Measurements from ENCODE around the gene ARV1. TPM values are rescaled to one million over a fixed set of nuclear protein-coding genes. Genes with fewer than 3 reads are reported as not detected.

ARV1 gene
- total and polyA plus RNA-seq, 10 of the 15 experiments (the other 5 are each of a cell fraction or from before 2014, with no cell fraction given): 23.2 to 55.1 (median 35.6) TPM

- TF ChIP-seq, protein P1, sequence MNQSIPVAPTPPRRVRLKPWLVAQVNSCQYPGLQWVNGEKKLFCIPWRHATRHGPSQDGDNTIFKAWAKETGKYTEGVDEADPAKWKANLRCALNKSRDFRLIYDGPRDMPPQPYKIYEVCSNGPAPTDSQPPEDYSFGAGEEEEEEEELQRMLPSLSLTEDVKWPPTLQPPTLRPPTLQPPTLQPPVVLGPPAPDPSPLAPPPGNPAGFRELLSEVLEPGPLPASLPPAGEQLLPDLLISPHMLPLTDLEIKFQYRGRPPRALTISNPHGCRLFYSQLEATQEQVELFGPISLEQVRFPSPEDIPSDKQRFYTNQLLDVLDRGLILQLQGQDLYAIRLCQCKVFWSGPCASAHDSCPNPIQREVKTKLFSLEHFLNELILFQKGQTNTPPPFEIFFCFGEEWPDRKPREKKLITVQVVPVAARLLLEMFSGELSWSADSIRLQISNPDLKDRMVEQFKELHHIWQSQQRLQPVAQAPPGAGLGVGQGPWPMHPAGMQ (IDR thresholded peaks at IDR 0.05; ENCODE audit: borderline replicate concordance): no peak
- peak; percentile 82 for TF ChIP-seq CHD2 (IDR thresholded peaks at IDR 0.05; ENCODE audit: borderline replicate concordance, low read depth, low read length)
- TF ChIP-seq HDGF (IDR thresholded peaks at IDR 0.05): peak; percentile 84
- TF ChIP-seq SIN3A (IDR thresholded peaks at IDR 0.05; ENCODE audit: low read depth, low read length): peak; percentile 80; the same call in 1 of the 2 replicates
- no peak; the same call in 1 of the 2 replicates for TF ChIP-seq E2F4 (IDR thresholded peaks at IDR 0.05; ENCODE audit: low read depth, low read length)
- TF ChIP-seq ETV6 (conservative IDR thresholded peaks at IDR 0.05 in 1 of 2, IDR thresholded peaks at IDR 0.05 in 1 of 2; ENCODE audit: borderline replicate concordance in 1 of 2, low read depth in 1 of 2): 0 out of 4 replicates have a peak, but pooled peaks of 1 of the 2 experiments have one; percentile 32
- no peak for TF ChIP-seq NFIC (IDR thresholded peaks at IDR 0.05; ENCODE audit: low read depth, low read length)
- peak; percentile 75; the same call in 1 of the 2 replicates for TF ChIP-seq SMAD5 (IDR thresholded peaks at IDR 0.05; ENCODE audit: low read depth)
- TF ChIP-seq CTCF (IDR thresholded peaks at IDR 0.05 in 2 of 3, conservative IDR thresholded peaks at IDR 0.05 in 1 of 3; ENCODE audit: control insufficient read depth in 2 of 3, extremely low read depth in 1 of 3, insufficient read depth in 1 of 3, low read depth in 3 of 3, low read length in 3 of 3): peak; percentile 56 to 80 (median 64); a peak in 4 of 6 replicates
- TF ChIP-seq, protein P2, sequence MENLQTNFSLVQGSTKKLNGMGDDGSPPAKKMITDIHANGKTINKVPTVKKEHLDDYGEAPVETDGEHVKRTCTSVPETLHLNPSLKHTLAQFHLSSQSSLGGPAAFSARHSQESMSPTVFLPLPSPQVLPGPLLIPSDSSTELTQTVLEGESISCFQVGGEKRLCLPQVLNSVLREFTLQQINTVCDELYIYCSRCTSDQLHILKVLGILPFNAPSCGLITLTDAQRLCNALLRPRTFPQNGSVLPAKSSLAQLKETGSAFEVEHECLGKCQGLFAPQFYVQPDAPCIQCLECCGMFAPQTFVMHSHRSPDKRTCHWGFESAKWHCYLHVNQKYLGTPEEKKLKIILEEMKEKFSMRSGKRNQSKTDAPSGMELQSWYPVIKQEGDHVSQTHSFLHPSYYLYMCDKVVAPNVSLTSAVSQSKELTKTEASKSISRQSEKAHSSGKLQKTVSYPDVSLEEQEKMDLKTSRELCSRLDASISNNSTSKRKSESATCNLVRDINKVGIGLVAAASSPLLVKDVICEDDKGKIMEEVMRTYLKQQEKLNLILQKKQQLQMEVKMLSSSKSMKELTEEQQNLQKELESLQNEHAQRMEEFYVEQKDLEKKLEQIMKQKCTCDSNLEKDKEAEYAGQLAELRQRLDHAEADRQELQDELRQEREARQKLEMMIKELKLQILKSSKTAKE (IDR thresholded peaks at IDR 0.05; ENCODE audit: low read depth, poor library complexity, severe bottlenecking): peak; percentile 23
- TF ChIP-seq, protein P3, sequence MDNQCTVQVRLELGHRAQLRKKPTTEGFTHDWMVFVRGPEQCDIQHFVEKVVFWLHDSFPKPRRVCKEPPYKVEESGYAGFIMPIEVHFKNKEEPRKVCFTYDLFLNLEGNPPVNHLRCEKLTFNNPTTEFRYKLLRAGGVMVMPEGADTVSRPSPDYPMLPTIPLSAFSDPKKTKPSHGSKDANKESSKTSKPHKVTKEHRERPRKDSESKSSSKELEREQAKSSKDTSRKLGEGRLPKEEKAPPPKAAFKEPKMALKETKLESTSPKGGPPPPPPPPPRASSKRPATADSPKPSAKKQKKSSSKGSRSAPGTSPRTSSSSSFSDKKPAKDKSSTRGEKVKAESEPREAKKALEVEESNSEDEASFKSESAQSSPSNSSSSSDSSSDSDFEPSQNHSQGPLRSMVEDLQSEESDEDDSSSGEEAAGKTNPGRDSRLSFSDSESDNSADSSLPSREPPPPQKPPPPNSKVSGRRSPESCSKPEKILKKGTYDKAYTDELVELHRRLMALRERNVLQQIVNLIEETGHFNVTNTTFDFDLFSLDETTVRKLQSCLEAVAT (IDR thresholded peaks at IDR 0.05): peak; percentile 81
- peak; percentile 97 for TF ChIP-seq CREM (IDR thresholded peaks at IDR 0.05; ENCODE audit: low read depth)
- TF ChIP-seq MXI1 (IDR thresholded peaks at IDR 0.05; ENCODE audit: low read depth, low read length): peak; percentile 91
- peak; percentile 63; the same call in 2 of the 3 replicates for TF ChIP-seq POU2F2 (IDR thresholded peaks at IDR 0.05; ENCODE audit: borderline replicate concordance, low read depth, low read length)
- peak; percentile 90 for TF ChIP-seq TARDBP (IDR thresholded peaks at IDR 0.05; ENCODE audit: borderline replicate concordance)
- no peak for TF ChIP-seq JUNB (IDR thresholded peaks at IDR 0.05)
- TF ChIP-seq, protein P4, sequence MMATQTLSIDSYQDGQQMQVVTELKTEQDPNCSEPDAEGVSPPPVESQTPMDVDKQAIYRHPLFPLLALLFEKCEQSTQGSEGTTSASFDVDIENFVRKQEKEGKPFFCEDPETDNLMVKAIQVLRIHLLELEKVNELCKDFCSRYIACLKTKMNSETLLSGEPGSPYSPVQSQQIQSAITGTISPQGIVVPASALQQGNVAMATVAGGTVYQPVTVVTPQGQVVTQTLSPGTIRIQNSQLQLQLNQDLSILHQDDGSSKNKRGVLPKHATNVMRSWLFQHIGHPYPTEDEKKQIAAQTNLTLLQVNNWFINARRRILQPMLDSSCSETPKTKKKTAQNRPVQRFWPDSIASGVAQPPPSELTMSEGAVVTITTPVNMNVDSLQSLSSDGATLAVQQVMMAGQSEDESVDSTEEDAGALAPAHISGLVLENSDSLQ (IDR thresholded peaks at IDR 0.05): 0 out of 2 replicates have a peak, but pooled peaks have one; percentile 33
- TF ChIP-seq RCOR1 (conservative IDR thresholded peaks at IDR 0.05; ENCODE audit: low read depth, low read length): 0 out of 2 replicates have a peak, but pooled peaks have one; percentile 58
These were observed at the start of gene ARV1, which contains the start of gene TTC13 (continued) for GRCh38 chr1:230978491-230979388.
